CD4-positive, alpha-beta T cell treated with Interleukin-4 for 4 hours (primary cell): ENCODE data around the gene RBM47.
"Not testable (repeated sequence)": the region's sequence is repeated elsewhere in the genome, so short reads cannot be mapped to it uniquely, and the experiment has no call there.

ENCODE experiments used
- DNase-seq: peaks from one replicate; pipeline ENCODE4 v3.0.0-alpha.2; 2020

RBM47 gene

GRCh38 chr4:40585201-40585799 lies 44.4 kb downstream of the RBM47 start:
- no peak for DNase-seq

GRCh38 chr4:40584517-40585141 lies 45.0 kb downstream of the RBM47 start:
- no peak for DNase-seq

- no peak for DNase-seq
Measured at GRCh38 chr4:40583850-40584439, 45.7 kb downstream of the RBM47 start.

GRCh38 chr4:40582413-40582812 lies 47.3 kb downstream of the RBM47 start:
- no peak for DNase-seq

- DNase-seq, result no peak
Measured at GRCh38 chr4:40581254-40582140, 48.2 kb downstream of the RBM47 start.

GRCh38 chr4:40579983-40580382 lies 49.7 kb downstream of the RBM47 start:
- no peak for DNase-seq

GRCh38 chr4:40577588-40578253 lies 51.9 kb downstream of the RBM47 start:
- DNase-seq, result no peak

- peak; percentile 30 for DNase-seq
Measured at GRCh38 chr4:40576651-40577480, 52.8 kb downstream of the RBM47 start.

- no peak for DNase-seq
Measured at GRCh38 chr4:40575846-40576245, 53.8 kb downstream of the RBM47 start.

- peak; percentile 17 for DNase-seq
Measured at GRCh38 chr4:40573593-40574311, 55.9 kb downstream of the RBM47 start.

GRCh38 chr4:40572692-40573310 lies 56.9 kb downstream of the RBM47 start:
- DNase-seq, result no peak

GRCh38 chr4:40571208-40571607 lies 58.5 kb downstream of the RBM47 start:
- DNase-seq, result no peak

GRCh38 chr4:40570348-40571077 lies 59.2 kb downstream of the RBM47 start:
- DNase-seq, result no peak

- DNase-seq, result no peak
Measured at GRCh38 chr4:40564815-40565483, 64.7 kb downstream of the RBM47 start.

- DNase-seq, result no peak
Measured at GRCh38 chr4:40564004-40564403, 65.7 kb downstream of the RBM47 start.

GRCh38 chr4:40563401-40563800 lies 66.3 kb downstream of the RBM47 start:
- DNase-seq, result no peak

GRCh38 chr4:40562681-40563080 lies 67.0 kb downstream of the RBM47 start:
- DNase-seq, result no peak

- no peak for DNase-seq
Measured at GRCh38 chr4:40562208-40562607, 67.5 kb downstream of the RBM47 start.

GRCh38 chr4:40561543-40562177 lies 68.0 kb downstream of the RBM47 start:
- not testable (repeated sequence) for DNase-seq
